GM12878 (cell line): ENCODE results near the gene TNNT2.

Experiments used
- POLR2A ChIP-seq: IDR thresholded peaks from 2 replicates; pipeline ENCODE4 v1.6.1; 2011; ENCODE audit warnings: low read depth, mild to moderate bottlenecking, low read length
- ZBTB33 ChIP-seq: fragments of 450-650 bp; IDR thresholded peaks from 2 replicates; pipeline ENCODE4 v1.6.1; 2017; ENCODE audit warnings: mild to moderate bottlenecking

- TF ChIP-seq POLR2A (no peak), ZBTB33 (no peak)
These were observed 41.6 kb downstream of the TNNT2 start for GRCh38 chr1:201335901-201336300.
